HG03135 (cell line): ENCODE data around the gene TMEM117.
A peak's percentile ranks its signal among the peaks of the same experiment; 100 is the strongest.
"Not testable (repeated sequence)": the region's sequence is repeated elsewhere in the genome, so short reads cannot be mapped to it uniquely, and the experiment has no call there.

Source experiments
- ATAC-seq: cut with Tn5 transposase; IDR thresholded peaks from one replicate; pipeline ENCODE4 v1.9.1; 2021; ENCODE audit warnings: mild to moderate bottlenecking, moderate library complexity; ENCODE audit not compliant: unreplicated experiment

TMEM117 gene

DNA sequence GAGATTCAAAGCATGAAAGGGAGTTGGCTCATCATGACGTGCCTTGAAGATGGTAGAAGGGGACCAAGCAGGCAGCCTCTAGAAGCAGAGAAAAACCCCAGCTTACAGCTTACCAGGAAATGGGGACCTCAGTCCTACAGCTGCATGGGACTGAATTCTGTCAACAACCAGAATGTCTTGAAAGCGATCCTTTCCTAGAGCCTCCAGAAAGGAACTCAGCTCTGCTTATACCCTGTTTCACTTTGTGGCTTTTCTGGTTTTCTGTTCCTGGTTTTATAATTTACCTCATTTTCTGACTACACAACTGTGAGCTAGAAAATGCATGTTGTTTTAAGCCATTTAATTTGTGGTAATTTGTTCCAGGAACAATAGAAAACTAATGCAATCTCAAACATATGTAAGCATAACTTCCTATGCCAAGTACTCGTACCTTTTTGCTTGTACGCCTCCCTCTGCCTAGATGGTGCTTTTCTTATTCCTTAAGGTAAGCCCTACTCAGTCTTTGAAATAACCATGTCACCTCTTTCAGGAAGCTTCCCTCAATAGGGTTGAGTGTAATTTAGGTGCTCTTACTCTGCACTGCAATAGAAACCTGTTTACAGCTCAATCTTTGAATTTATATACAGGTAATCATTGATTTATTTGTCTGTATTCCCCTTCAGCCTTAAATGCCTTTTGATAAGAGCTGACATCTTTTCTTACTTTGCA, 348.8 kb downstream of the TMEM117 start:
- peak; percentile 77 for ATAC-seq

DNA sequence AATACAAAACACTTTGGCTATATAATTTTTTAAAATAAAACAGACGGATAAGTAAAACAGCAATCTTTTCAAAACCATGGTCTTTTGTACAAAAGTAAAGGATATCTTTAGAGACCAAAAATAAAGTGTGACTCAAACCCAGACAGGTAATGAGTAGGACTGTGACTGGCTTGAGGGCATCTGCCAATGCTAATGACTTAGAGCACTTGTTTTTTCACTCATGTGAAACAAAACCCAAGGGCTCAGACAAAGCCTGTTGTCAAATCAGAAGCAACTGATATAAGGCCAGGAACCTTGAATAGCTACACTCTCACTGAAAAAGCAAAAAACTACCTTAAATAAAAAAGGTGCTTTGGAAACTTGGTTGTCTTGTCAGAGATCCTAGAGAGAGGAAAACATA, 357.4 kb downstream of the TMEM117 start:
- peak; percentile 91 for ATAC-seq

DNA sequence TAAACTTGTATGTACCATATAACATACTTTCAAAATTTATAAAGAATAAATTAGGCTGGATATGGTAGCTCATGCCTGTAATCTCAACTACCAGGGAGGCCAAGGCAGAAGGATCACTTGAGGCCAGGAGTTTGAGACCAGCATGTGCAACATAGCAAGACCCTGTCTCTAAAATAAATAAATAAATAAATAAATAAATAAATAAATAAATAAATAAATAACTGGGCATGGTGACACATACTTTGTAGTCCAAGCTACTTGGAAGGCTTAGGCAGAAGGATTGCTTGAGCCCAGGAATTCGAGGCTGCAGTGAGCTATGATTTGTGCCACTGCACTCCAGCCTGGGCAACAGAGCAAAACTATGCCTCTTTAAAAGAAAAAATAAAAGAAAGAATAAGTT, 359.8 kb downstream of the TMEM117 start:
- ATAC-seq: not testable (repeated sequence)

DNA sequence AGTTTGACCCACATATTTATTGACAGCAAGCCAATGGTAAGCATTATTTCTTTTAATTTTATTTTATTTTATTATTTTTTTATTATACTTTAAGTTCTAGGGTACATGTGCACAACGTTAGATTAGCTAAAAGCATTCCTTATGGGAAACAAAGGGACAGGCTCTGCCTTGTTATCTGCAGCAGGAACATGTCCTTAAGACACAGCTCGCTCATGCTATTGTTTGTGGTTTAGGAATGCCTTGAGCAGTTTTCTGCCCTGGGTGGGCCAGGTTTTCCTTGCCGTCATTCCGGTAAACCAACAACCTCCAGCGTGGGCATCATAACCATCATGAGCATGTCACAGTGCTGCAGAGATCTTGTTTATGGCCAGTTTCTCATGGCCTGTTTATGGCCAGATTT, 370.2 kb downstream of the TMEM117 start:
- no peak for ATAC-seq

DNA sequence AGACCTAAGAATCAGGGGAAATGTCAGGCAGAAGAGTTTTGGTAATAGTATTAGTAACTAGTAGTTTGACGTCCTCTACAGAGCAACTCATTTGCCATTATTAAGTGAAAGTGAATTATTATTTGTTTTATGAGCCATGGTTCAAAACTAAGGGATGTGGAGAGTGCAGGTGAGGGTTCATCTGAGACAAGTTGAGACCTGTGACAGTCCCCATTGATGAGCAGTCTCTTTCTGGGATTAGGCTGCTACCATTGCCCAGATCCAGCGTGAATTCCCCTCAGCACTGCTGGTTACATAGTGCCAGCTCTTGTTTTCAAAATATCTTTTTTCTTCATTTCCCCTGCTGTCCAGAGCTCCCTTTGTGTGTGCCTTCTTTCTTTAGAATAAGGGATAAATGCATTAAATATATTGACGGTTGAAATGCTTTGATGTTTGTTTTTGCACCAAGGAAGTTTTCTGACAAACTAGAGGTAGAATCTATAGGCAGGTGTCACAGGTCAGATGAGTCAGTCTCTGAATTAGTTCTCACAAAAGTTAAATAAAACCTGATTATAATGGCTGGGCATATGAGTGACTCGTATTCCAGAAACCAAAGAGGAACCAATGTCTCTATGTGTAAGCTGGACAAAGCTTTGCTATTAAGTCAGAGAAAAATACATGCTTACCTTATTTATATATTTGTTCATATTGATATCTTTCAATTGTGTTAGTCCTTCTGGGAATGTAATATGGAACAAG, 381.4 kb downstream of the TMEM117 start:
- no peak for ATAC-seq

DNA sequence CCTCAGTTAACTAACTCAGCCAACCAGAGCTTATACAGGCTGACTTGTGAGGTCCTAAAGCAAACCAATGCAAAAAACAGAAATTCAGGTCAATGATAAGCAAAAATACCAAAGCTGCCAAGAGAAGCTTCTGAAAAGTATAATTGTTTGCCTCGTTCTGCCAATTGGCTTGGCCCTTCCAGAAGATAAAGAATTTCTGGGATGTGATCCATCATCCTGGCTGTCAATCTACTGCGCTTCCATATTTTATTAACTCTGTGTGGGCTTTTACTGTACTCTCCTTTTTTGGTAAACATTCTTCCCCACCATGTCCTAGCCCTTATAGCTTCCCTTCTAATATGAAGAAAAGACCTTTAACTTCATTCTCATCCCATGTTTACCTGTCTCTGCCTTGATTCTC, 387.9 kb downstream of the TMEM117 start:
- no peak for ATAC-seq

DNA sequence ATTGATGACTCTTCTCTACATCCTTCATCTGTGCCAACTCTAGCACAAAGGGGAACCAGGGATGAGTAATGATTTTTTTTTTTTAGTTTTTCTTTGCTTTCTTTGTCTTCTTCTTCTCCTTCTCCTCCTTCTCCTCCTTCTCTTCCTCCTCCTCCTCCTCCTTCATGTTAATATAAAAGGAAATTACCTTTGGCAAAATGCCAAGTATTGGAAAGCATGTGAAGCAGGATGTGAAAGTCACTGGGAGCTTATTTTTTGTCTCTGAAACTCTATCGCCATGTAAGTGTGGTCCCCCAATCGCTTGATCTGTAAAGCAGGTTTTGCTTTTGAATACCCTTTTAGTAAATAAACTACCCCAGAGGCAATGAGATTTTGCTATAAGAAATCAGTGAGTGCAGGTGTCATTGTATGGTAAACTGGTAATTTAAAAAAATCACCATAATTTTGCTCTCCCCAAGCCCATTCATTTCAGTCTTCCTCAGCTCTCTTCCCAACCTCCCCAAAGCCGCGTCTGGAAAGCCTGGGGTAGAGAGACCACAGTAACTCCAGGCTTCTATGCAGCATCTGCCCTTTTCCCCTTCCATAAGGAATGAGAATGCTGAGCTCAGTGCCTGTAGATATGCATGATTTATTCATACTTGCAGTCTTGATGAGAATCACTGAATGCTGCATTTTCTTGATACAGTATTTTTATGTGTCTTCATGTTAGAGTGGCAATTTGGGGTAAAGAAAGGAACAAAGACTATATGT, 388.7 kb downstream of the TMEM117 start:
- no peak for ATAC-seq

DNA sequence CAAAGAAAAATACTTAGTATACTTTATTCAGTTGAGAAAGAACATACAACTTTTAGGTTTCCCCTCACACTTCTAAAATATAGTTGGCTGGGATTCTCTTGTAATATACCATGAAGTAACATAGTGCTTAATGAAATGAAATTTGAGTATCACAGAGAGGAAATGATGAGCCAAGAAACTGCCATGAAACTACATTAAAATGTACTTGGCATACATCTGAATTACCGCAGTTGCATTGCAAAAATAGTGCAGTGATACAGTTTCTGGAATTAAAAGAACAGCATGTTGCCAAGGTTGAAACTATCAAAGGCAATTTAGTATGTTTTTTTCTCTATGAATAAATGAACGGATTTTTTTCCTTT, 389.2 kb downstream of the TMEM117 start:
- no peak for ATAC-seq

DNA sequence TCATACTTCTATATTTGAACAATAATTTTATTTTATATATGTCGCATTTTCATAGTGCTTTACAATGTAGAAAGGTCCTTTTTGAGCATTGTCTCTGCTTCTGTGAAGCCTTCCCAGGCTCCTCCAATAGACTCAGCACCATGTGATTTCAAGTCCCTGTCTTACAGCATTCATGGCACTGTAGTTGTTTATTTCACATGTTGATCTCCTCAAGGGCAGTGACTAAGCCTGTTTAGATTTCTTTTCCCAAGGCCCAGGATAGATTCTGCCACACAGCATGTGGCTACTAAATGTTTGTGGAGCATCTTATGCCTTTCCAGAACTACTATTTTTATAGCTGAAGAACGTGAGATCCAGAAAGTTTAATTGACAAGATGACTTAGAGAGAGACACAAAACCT, 391.7 kb downstream of the TMEM117 start:
- ATAC-seq: no peak

DNA sequence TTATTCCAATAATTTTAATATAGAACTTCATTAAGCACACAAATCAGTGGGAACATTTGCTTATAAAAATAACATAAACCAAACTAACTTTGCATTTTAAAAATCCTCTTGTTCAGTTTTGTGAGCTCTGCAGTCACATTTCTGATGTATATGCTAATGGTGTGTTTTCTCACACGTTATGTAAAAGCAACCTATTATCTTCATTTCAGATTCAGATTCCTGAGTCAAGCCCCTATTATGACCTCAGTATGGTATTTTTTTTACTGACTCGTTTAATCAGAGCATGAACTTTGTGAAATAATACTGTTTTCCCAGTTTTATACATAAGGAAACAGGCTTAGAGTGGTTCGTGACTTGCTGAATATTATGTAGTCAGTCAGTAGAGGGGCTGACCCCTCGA, 394.0 kb downstream of the TMEM117 start:
- no peak for ATAC-seq

DNA sequence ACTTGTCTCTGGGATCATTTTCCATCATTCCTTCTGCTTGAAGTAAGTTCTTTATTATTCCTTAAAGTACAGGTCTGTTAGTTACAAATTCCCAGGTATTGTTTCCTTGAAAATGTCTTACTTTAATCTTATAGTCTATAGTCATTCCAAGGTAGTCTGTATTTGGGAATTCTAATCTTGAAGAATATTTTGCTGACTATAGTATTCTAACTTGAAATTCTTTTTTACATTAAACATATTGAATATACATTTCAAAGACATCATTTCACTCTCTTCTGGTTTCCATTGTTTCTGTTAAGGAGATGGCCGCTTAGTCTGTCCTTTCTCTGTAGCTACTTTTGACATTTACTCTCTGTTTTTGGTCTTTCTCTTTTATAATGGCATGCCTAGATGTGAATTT, 399.8 kb downstream of the TMEM117 start:
- ATAC-seq: no peak

DNA sequence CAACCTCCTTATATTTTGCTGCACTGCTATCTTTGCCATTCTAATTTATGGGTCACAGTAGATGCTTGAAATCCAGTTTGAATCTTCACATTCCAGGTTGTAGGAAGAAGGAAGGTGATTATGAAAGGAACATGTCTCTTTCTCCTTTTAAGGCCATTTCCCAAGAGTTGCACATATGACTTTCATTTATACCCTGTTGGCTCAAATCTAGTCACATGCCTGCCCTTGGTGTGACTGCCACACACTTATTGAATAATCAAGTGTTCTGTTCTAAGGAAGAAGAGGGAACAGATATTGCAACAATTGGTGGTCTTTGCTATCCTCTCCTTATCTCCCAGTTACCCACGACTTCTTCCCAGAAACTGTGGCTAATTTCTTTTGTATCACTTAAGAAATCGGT, 404.3 kb downstream of the TMEM117 start:
- ATAC-seq: no peak

DNA sequence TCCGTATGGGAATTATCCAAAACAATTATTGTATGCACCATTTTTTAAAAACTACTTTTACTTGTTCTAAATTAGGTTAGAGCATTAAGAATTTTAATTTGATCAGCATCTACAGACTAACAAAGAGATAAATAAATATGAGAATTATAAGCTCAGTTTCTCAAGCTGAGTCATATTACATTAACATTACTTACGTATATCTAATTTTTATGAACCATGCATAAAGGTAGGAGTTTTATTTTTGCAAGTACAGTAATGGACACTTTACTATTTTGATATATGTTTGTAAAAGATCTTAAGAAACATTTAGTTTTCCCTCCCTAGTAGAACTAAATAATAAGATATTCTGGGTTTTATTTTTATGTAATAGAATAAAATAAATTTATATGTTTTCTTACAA, 410.1 kb downstream of the TMEM117 start:
- ATAC-seq: no peak

DNA sequence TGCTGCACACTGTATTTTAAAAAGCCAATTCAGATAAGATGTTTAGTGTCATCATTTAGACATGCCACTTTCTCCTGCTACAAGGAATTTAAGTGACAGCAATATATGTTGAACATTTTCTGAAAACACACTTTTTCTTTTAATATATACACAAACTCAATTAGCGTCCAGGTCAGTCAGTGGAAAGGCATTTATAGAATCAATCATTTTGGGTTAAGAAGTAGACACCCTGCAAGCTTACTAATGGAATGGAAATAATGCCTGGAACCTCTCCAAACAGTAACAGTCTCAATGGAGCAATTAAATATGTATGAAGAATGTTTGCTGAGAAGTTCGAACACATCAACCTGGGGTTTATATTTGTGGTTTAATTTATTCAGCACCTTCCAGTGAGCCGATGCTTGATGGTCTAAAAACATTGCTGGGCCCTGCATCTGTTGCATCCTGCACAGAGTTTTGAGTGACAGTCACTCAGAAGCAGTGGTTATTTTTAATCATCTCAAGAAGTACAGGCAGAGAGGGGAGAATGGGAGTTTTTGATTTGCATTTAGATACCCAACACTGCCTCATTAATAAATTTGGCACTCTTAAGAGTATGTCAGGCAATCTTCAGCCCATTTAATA, 410.7 kb downstream of the TMEM117 start:
- ATAC-seq: no peak

DNA sequence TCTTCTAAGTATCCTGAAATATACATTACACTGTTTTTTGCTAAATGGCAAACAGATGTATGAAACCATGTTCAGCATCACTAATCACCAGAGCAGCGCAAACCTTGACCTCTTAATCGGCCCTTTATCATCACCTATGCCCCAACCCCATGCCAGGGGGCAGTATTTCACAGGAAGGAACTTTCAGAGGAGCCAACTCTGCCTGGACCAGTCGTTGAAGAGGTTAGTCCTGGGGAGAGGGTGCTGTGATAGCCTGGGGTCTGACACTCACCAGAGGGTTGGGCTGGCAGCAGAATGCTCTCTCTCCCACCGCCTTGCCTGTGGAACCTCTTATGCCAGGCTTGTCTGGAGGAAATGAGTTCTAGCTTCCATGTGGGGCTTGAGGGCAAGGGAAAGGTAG, 411.7 kb downstream of the TMEM117 start:
- no peak for ATAC-seq

DNA sequence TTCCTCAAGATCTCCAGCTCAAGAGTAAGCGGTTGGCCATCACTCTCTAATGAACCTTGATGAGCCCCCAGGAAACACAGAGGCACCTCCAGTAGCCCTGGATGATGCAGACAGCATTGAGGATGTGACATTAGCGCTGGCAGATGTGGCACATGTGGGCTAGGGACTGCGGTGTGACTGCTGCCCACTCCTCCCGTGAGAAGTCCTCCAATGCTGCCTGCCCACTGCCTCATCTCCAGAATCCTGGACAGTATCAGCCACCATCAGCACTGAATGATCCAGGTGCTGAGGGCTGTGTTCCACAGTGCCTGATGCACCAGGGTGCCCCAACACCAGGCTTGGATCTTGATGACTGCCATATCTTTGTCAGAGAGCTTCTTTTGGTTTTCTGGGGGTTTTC, 412.6 kb downstream of the TMEM117 start:
- no peak for ATAC-seq

DNA sequence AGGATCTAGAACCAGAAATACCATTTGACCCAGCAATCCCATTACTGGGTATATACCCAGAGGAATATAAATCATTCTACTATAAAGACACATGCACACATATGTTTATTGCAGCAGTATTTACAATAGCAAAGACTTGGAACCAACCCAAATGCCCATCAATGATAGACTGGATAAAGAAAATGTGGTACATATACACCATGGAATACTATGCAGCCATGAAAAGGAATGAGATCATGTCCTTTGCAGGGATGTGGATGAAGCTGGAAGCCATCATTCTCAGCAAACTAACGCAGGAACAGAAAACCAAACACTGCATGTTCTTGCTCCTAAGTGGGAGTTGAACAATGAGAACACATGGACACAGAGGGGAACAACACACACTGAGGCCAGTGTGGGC, 414.6 kb downstream of the TMEM117 start:
- ATAC-seq: not testable (repeated sequence)

DNA sequence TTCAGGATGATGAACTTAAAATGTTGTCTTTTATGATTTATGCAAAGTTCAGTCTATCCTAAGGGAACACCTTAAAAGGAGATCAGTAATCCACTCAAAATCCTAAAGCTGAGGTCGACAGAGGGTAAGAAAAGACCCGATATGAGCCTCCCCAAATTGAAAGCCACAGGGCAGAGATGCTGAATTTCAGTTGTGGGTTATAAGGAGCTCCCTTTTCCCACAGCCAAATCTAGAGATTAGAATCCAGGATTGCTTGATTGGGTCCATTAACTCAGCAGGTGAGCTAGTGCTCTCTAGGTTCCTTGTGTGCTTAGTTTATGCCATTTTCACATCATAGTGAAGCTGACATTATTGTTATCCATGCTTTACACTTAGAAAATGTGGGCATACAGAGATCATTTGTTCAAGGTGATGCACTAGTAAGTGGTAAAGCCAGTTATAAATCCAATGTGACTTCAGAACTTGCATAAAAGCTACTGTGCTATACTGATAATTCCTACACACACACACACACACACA, 417.5 kb downstream of the TMEM117 start:
- ATAC-seq: no peak

DNA sequence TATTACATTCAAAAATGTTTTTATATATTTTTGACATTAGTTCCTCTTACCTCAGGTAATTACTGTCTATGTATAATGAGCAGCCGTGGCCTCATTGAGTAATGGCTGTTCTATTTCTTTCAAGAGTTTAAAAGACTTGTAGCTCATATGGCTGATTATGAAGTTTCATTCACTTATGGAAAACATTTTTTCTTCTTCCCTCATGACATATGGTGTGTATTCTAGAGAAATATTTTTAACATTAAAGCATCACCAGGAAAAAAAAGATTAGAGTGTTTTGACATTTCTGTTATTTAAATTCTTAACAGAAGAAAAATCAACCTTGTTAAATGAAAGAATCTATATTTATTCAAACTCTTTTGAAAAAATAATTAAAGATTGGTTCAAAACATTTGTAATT, 422.4 kb downstream of the TMEM117 start:
- no peak for ATAC-seq

DNA sequence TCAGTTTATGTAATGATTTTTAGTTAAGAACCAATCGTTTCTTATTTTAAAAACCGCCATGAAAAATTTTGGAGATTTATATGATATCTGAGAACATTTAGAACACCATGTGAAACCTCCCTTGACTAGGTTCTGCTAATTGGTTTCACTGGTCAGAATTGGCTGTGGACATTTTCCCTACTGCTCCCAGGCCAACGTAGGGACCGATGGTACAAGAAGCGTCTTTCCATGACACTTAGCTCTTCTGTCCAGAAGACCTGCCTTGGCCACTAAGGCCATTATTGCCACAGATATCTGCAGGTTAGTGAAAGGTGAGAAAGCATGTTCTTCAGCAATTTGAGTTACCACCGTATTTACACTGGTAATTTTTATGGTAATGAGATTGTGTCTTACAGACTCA, 424.0 kb downstream of the TMEM117 start:
- ATAC-seq: no peak

DNA sequence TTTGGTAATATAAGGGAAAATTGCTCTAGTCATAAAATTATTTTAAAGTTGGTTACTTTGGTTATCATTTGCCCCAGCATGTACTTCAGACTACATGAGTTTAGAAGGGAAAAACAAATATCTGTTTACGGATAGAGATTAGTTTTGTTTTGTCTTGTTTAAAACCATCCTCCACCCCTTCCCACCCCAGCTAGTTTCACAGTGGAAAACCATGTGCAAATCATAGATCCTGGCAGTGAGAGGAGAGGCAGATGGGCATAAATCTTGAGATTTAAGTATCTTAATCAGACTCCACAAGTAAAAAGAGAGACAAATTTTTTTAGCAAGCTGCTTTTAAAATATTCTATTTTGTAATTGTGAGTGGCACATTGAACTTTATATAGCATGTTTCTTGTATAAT, 424.7 kb downstream of the TMEM117 start:
- no peak for ATAC-seq
